B cell (primary cell): ENCODE data around the gene BHMT.

ENCODE experiments used
- EZH2 ChIP-seq: IDR thresholded peaks from 2 replicates; pipeline ENCODE4 v1.6.1; 2012; ENCODE audit warnings: borderline replicate concordance, low read depth, mild to moderate bottlenecking, moderate library complexity, low read length; ENCODE audit not compliant: insufficient read depth, poor library complexity, severe bottlenecking
- TF ChIP-seq, protein P1 (sequence below): fragments of 200-600 bp; IDR thresholded peaks from one replicate; pipeline ENCODE4 v1.8.0; 2022; ENCODE audit warnings: antibody characterized with exemption, mild to moderate bottlenecking

DNA sequence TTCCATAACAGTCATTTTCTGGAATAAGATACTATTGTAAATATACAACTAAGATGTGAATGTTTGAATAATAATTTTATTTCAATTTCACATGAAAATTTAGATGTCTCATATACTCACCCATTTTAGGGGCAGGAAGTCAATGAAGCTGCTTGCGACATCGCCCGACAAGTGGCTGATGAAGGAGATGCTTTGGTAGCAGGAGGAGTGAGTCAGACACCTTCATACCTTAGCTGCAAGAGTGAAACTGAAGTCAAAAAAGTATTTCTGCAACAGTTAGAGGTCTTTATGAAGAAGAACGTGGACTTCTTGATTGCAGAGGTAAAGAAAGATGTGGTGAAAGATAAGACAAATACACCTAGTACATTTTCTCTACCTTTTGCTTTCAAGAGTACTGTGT lies 8.6 kb downstream of the BHMT start:
- TF ChIP-seq, protein P1, sequence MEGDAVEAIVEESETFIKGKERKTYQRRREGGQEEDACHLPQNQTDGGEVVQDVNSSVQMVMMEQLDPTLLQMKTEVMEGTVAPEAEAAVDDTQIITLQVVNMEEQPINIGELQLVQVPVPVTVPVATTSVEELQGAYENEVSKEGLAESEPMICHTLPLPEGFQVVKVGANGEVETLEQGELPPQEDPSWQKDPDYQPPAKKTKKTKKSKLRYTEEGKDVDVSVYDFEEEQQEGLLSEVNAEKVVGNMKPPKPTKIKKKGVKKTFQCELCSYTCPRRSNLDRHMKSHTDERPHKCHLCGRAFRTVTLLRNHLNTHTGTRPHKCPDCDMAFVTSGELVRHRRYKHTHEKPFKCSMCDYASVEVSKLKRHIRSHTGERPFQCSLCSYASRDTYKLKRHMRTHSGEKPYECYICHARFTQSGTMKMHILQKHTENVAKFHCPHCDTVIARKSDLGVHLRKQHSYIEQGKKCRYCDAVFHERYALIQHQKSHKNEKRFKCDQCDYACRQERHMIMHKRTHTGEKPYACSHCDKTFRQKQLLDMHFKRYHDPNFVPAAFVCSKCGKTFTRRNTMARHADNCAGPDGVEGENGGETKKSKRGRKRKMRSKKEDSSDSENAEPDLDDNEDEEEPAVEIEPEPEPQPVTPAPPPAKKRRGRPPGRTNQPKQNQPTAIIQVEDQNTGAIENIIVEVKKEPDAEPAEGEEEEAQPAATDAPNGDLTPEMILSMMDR: no peak
- no peak for TF ChIP-seq EZH2
